ENCODE measurements around the gene SPTLC2.

Gene SPTLC2

DNA sequence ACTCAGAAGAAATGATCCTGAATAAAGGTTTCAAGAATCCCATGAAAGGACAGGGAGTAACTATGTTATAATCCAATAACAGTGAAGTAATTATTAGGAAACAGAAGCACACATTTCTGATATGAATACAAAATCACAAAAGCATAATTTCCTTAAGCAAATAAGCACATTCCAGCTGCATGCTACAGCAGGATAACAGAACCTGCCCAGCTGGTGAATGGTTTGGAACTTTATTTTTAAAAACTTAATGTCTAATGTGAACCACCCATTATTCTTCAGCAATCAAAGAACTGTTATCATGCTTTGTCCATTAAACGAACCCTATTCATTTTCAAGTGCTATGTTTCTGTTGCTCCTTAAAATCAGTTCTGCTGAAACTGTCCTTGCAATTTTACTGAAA is 13.4 kb downstream of the SPTLC2 start:
- Histone ChIP-seq H3K9me3 (no peaks in the 10 kb centered on the region), H3K4me3 (no peak overlapping the region), H3K27me3 (no peaks in the 10 kb centered on the region), H3K4me1 (peaks cover 0 to 6% (median 2%) of the 10 kb centered on the region in 4 donors), H3K27ac (no peak overlapping the region), H3K36me3 (no peaks in the 10 kb centered on the region)
- no peak for TF ChIP-seq CTCF (IDR thresholded peaks at IDR 0.05)
- no peak for DNase-seq
- intact Hi-C loops (cut with DNase I; ENCODE audit: low total_unique reads): no loop called here

GRCh38 chr14:77601846-77602619 is 14.4 kb downstream of the SPTLC2 start:
- intact Hi-C loops (cut with DNase I; ENCODE audit: low total_unique reads): no loop called here
- Histone ChIP-seq H3K27ac (no peak overlapping the region), H3K36me3 (peaks cover 0 to 2% (median 1%) of the 10 kb centered on the region in 3 donors), H3K4me1 (peaks cover 0 to 6% (median 2%) of the 10 kb centered on the region in 4 donors), H3K9me3 (no peaks in the 10 kb centered on the region), H3K27me3 (no peaks in the 10 kb centered on the region), H3K4me3 (no peak overlapping the region)
- TF ChIP-seq CTCF (IDR thresholded peaks at IDR 0.05): no peak
- DNase-seq: no peak

GRCh38 chr14:77599889-77600288 is 16.5 kb downstream of the SPTLC2 start:
- Histone ChIP-seq H3K27me3 (no peaks in the 10 kb centered on the region), H3K4me1 (peaks cover 0 to 6% (median 2%) of the 10 kb centered on the region in 4 donors), H3K27ac (no peak overlapping the region), H3K36me3 (peaks cover 17 to 22% (median 21%) of the 10 kb centered on the region in 3 donors), H3K4me3 (no peak overlapping the region), H3K9me3 (no peaks in the 10 kb centered on the region)
- intact Hi-C loops (cut with DNase I; ENCODE audit: low total_unique reads): no loop called here
- DNase-seq: no peak
- TF ChIP-seq CTCF (IDR thresholded peaks at IDR 0.05): no peak

DNA sequence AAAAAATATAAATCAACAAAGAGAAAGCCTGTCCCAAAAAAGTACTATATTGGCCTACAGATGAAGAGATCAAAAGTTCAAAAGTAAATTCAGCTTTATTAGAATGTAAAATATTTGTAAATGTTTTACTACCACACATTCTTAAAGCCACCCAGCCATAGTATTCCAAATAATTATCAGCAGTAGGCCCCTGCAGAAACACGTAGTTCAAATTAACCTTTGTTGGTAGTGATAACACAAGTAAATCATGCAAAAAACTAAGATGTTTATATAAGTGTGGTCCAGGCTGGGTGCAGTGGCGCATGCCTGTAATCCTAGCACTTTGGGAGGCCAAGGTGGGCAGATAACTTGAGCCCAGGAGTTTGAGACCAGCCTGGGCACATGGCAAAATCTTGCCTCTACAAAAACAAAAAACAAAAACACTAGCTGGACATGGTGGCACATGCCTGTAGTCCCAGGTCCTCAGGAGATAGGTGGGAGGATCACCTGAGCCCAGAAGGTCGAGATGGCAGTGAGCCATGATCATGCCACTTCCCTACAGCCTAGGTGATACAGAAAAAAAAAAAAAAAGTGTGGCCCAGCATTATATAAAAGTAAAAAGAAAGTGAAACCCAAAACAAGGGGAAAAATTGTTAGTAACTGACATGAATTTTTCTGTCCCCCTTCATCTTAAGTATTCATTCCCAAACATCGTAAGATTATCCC is 17.9 kb downstream of the SPTLC2 start:
- no peak for DNase-seq
- no peak overlapping the region for H3K27ac ChIP-seq
- TF ChIP-seq CTCF (IDR thresholded peaks at IDR 0.05): no peak
- no peak overlapping the region for H3K4me3 ChIP-seq
- intact Hi-C loops (cut with DNase I; ENCODE audit: low total_unique reads): no loop called here
- no peaks in the 10 kb centered on the region for H3K9me3 ChIP-seq
- H3K36me3 ChIP-seq: peaks cover 22 to 31% (median 23%) of the 10 kb centered on the region in 3 donors
- H3K4me1 ChIP-seq: peaks cover 0 to 6% (median 2%) of the 10 kb centered on the region in 4 donors
- no peaks in the 10 kb centered on the region for H3K27me3 ChIP-seq

DNA sequence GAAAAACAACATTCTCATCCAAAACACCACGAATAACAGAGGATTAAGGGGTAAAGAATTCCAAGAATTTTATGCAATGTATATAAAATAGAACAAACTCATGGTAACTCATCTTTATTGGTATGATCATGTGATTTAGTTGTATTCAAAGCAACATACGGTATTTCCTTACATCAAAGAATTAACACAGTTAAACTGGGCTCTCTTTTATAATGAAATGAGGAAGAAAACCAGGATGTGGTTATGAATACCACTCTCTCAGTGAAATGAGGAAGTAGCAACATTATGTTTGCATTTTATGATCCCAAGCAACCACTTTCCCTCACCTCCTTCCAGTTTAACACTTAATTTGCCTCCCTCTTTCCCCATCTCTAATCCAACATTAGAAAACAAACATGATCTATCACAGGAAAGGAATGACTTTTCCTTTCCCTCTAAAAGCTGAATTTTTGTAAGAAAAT is 22.9 kb downstream of the SPTLC2 start:
- no peak overlapping the region for H3K27ac ChIP-seq
- TF ChIP-seq CTCF (IDR thresholded peaks at IDR 0.05): no peak
- H3K4me1 ChIP-seq: peaks cover 0 to 1% (median 0%) of the 10 kb centered on the region in 4 donors
- no peak for DNase-seq
- H3K36me3 ChIP-seq: peaks cover 22 to 31% (median 23%) of the 10 kb centered on the region in 3 donors
- no peaks in the 10 kb centered on the region for H3K9me3 ChIP-seq
- intact Hi-C loops (cut with DNase I; ENCODE audit: low total_unique reads): no loop called here
- no peaks in the 10 kb centered on the region for H3K27me3 ChIP-seq
- no peak overlapping the region for H3K4me3 ChIP-seq
